Naive thymus-derived CD8-positive, alpha-beta T cell (primary cell): Measurements from ENCODE around the gene B4GALT5. TPM values are rescaled to one million over a fixed set of nuclear protein-coding genes. Genes with fewer than 3 reads are reported as not detected.
"Not testable (repeated sequence)": the region's sequence is repeated elsewhere in the genome, so short reads cannot be mapped to it uniquely, and the experiment has no call there.

Experiments
- ATAC-seq, 2 donors: fragments of 150-1000 bp; cut with Tn5 transposase in 1 of 2; sonication (Bioruptor Pico), chemical (Tn5 transposase) in 1 of 2; 1 replicate in 1 of 2; 2 replicates in 1 of 2; pipeline ENCODE4 v1.10.0; 2021; ENCODE audit warnings: mild to moderate bottlenecking in 2 of 2, moderate library complexity in 2 of 2
- POLR2A ChIA-PET: fragments of 350-600 bp; sonication (Branson Sonifier 250); formaldehyde crosslinking; loops from one replicate; lab custom pipeline; 2021; ENCODE audit warnings: antibody characterized with exemption; lab: Charles Lee
- DNase-seq, 10 donors: peaks; one replicate each; pipeline versions ENCODE4 v3.0.0 to v3.0.0-alpha.2; 2020 to 2022
- H3K27ac Mint-ChIP-seq, 10 donors: one replicate each; pipeline ENCODE4 v1.8.0; 2020 to 2022; ENCODE audit warnings: mild to moderate bottlenecking in 10 of 10, mixed read lengths in 10 of 10, moderate library complexity in 4 of 10, inconsistent platforms in 1 of 10
- H3K27me3 Mint-ChIP-seq, 5 donors: one replicate each; pipeline ENCODE4 v1.8.0; 2021 to 2022; ENCODE audit warnings: mixed read lengths in 5 of 5
- H3K36me3 Mint-ChIP-seq, 3 donors: one replicate each; pipeline ENCODE4 v1.8.0; 2020 to 2022; ENCODE audit warnings: mixed read lengths in 3 of 3, mild to moderate bottlenecking in 2 of 3, inconsistent platforms in 1 of 3
- H3K4me1 Mint-ChIP-seq, 4 donors: one replicate each; pipeline ENCODE4 v1.8.0; 2021 to 2022; ENCODE audit warnings: mixed read lengths in 4 of 4
- H3K4me3 Mint-ChIP-seq, 10 donors: one replicate each; pipeline ENCODE4 v1.8.0; 2020 to 2022; ENCODE audit warnings: mild to moderate bottlenecking in 10 of 10, mixed read lengths in 10 of 10, moderate library complexity in 6 of 10, inconsistent platforms in 1 of 10
- H3K9me3 Mint-ChIP-seq, 9 donors: one replicate each; pipeline ENCODE4 v1.8.0; 2020 to 2022; ENCODE audit warnings: mixed read lengths in 9 of 9, mild to moderate bottlenecking in 3 of 9, inconsistent platforms in 1 of 9, moderate library complexity in 1 of 9
- polyA plus RNA-seq, 3 donors: library from polyadenylated mRNA; unstranded; fragments of 300-500 nt; fragmentation: Illumina TruSeq; gene quantifications; one replicate each; pipeline ENCODE4 v1.2.3, GENCODE V29; 2021
- total RNA-seq, 8 experiments: library from RNA in 2 of 8; stranded (reverse) in 2 of 8; gene quantifications; one replicate each; pipeline ENCODE4 v1.2.3 and lab custom pipeline; 2021 to 2026

Gene B4GALT5
- total and polyA plus RNA-seq, 5 experiments from 2014 or later = 0.34 to 6.8 (median 1.4) TPM

DNA sequence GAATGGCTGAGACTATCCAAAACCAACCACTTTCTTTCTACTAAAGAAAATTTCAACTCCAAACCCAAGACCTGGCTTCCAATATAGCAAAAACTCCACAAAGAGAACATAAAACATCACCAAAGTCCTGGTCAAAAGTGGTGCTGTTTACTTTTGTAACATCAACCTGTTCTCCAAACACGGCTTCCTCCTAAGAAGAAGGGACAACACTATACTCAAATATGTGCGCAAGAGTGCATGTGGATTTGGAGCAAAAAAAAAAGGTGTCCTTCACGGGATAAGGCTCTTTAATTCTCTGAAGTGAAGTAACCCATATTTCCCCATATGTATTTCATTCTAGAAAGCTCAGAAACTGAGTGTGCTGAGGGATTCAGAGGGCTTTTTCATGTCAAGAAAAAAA is 6.6 kb downstream of the B4GALT5 start:
- Mint-ChIP-seq H3K36me3 (peaks cover 0 to under 1% (median 0%) of the 10 kb centered on the region in 3 donors), H3K4me3 (no peak overlapping the region), H3K27me3 (no peaks in the 10 kb centered on the region), H3K4me1 (peaks cover 18 to 79% (median 52%) of the 10 kb centered on the region in 4 donors), H3K27ac (peak overlapping the region in 5 of 10 donors; percentile 6 to 89 (median 65)), H3K9me3 (no peaks in the 10 kb centered on the region)
- DNase-seq (no peak), ATAC-seq (no peak)
- POLR2A ChIA-PET = no interaction called here

GRCh38 chr20:49706630-49707091 is 7.0 kb downstream of the B4GALT5 start:
- no peaks in the 10 kb centered on the region for H3K9me3 Mint-ChIP-seq
- H3K36me3 Mint-ChIP-seq = peaks cover 0 to 2% (median 0%) of the 10 kb centered on the region in 3 donors
- no peak for ATAC-seq
- peak overlapping the region in 1 of 10 donors; percentile 12 for H3K4me3 Mint-ChIP-seq
- H3K27ac Mint-ChIP-seq = peak overlapping the region in 9 of 10 donors; percentile 0 to 89 (median 28)
- peaks cover 16 to 79% (median 49%) of the 10 kb centered on the region in 4 donors for H3K4me1 Mint-ChIP-seq
- POLR2A ChIA-PET = no interaction called here
- no peaks in the 10 kb centered on the region for H3K27me3 Mint-ChIP-seq
- DNase-seq = no peak

DNA sequence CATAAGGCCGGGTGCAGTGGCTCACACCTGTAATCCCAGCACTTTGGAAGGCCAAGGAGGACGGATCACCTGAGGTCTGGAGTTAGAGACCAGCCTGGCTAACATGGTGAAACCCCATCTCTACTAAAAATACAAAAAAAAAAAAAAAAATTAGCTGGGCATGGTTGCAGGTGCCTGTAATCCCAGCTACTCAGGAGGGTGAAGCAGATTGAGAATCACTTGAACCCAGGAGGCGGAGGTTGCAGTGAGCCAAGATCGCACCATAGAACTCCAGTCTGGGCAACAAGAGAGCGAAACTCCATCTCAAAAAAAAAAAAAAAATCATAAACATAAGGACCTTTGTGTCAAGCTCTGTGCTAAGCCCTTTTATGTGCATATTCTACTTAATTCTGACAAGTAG is 7.8 kb downstream of the B4GALT5 start:
- POLR2A ChIA-PET = not testable (repeated sequence)

GRCh38 chr20:49705358-49705757 is 8.3 kb downstream of the B4GALT5 start:
- H3K27ac Mint-ChIP-seq = peak overlapping the region in 4 of 10 donors; percentile 1 to 89 (median 50)
- H3K36me3 Mint-ChIP-seq = peaks cover 0 to 2% (median 0%) of the 10 kb centered on the region in 3 donors
- no peaks in the 10 kb centered on the region for H3K27me3 Mint-ChIP-seq
- ATAC-seq (no peak), DNase-seq (no peak)
- no peaks in the 10 kb centered on the region for H3K9me3 Mint-ChIP-seq
- POLR2A ChIA-PET = no interaction called here
- peak overlapping the region in 4 of 10 donors; percentile 18 to 66 (median 44) for H3K4me3 Mint-ChIP-seq
- peaks cover 10 to 79% (median 43%) of the 10 kb centered on the region in 4 donors for H3K4me1 Mint-ChIP-seq

More for the DNA sequence above, 7.8 kb downstream of the B4GALT5 start:
- H3K9me3 Mint-ChIP-seq, ATAC-seq, H3K4me3 Mint-ChIP-seq, H3K27me3 Mint-ChIP-seq, H3K36me3 Mint-ChIP-seq, DNase-seq: not testable (repeated sequence)
- Mint-ChIP-seq H3K4me1 (peaks cover 11 to 79% (median 45%) of the 10 kb centered on the region in 4 donors), H3K27ac (peak overlapping the region in 4 of 10 donors; percentile 1 to 89 (median 72))

- peak overlapping the region in 3 of 10 donors; percentile 29 to 89 (median 75) for H3K27ac Mint-ChIP-seq
- peaks cover 11 to 76% (median 43%) of the 10 kb centered on the region in 4 donors for H3K4me1 Mint-ChIP-seq
- H3K27me3 Mint-ChIP-seq = no peaks in the 10 kb centered on the region
- no peak for ATAC-seq
- POLR2A ChIA-PET = no interaction called here
- peaks cover 0 to 2% (median 0%) of the 10 kb centered on the region in 3 donors for H3K36me3 Mint-ChIP-seq
- no peak for DNase-seq
- H3K9me3 Mint-ChIP-seq = no peaks in the 10 kb centered on the region
- peak overlapping the region in 4 of 10 donors; percentile 18 to 80 (median 42) for H3K4me3 Mint-ChIP-seq
Measured at GRCh38 chr20:49704932-49705336, 8.7 kb downstream of the B4GALT5 start.

DNA sequence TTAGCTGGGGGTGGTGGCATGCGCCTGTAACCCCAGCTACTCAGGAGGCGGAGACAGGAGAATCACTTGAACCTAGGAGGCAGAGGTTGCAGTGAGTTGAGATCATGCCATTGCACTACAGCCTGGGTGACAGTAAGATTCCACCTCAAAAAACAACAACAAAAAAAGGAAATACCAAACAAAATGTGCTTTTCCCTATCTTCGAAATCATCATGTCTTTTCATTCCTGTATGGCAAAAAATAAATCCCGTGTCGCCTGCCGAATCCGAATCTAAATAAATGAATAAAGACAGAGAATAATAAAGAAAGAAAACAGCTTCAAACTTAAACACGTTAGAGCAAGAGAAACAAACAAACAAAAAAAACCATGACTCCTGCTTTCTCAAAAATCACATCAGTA is 11.8 kb downstream of the B4GALT5 start:
- Mint-ChIP-seq H3K4me3 (no peak overlapping the region), H3K27ac (no peak overlapping the region), H3K27me3 (no peaks in the 10 kb centered on the region), H3K9me3 (no peaks in the 10 kb centered on the region), H3K36me3 (peaks cover 0 to 3% (median 0%) of the 10 kb centered on the region in 3 donors), H3K4me1 (peaks cover 19 to 77% (median 54%) of the 10 kb centered on the region in 4 donors)
- DNase-seq = no peak
- no peak for ATAC-seq
- POLR2A ChIA-PET = no interaction called here

DNA sequence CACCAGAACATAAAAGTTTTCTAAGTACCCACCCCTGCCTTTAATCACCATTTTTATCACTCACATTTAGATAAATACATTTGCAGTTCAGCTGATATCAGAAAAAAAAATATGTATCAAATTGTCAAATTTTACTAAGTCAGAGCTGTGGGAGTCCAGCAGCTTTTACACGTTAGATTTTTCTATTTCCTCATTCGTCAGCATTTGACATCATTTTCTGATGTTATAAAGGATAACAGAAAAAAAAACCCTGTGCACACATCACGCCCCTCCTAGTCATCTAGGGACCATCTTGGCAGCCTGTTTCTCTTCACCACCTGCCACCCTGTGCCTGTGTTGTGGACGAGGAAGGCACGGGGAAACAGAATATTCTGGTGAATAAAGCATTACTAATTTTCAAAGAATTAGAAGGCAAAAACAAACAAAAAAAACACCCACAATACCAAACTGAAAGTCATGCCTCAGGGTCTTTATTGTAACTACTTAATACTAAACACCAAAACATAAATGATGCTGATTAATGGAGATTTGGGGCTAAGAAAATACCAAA is 12.4 kb downstream of the B4GALT5 start:
- Mint-ChIP-seq H3K9me3 (no peaks in the 10 kb centered on the region), H3K36me3 (peaks cover 0 to 3% (median 0%) of the 10 kb centered on the region in 3 donors), H3K27ac (peak overlapping the region in 3 of 10 donors; percentile 17 to 76 (median 25)), H3K4me3 (peak overlapping the region in 1 of 10 donors; percentile 5), H3K4me1 (peaks cover 19 to 75% (median 50%) of the 10 kb centered on the region in 4 donors), H3K27me3 (no peaks in the 10 kb centered on the region)
- DNase-seq (no peak), ATAC-seq (no peak)
- POLR2A ChIA-PET = interaction anchor here (1.0 kb wide), 1 partner anchor 8 kb away, joined by 4 read pairs; no protein-coding TSS in a partner anchor

- H3K36me3 Mint-ChIP-seq = peaks cover 0 to 3% (median 0%) of the 10 kb centered on the region in 3 donors
- POLR2A ChIA-PET = interaction anchor here (1.0 kb wide), 1 partner anchor 9 kb away, joined by 4 read pairs; no protein-coding TSS in a partner anchor
Measured at GRCh38 chr20:49700411-49701185, 13.1 kb downstream of the B4GALT5 start.

GRCh38 chr20:49699200-49699992 is 14.3 kb downstream of the B4GALT5 start:
- Mint-ChIP-seq H3K27me3 (no peaks in the 10 kb centered on the region), H3K4me1 (peaks cover 18 to 76% (median 45%) of the 10 kb centered on the region in 4 donors), H3K27ac (peak overlapping the region in 3 of 10 donors; percentile 4 to 65 (median 38)), H3K4me3 (peak overlapping the region in 3 of 10 donors; percentile 5 to 50 (median 30)), H3K9me3 (no peaks in the 10 kb centered on the region), H3K36me3 (peaks cover 0 to 3% (median 0%) of the 10 kb centered on the region in 3 donors)
- ATAC-seq = peak in 1 of 2 donors; percentile 42
- DNase-seq = no peak
- POLR2A ChIA-PET = no interaction called here

More at GRCh38 chr20:49700411-49701185, 13.1 kb downstream of the B4GALT5 start:
- DNase-seq (no peak), ATAC-seq (no peak)
- Mint-ChIP-seq H3K4me1 (peaks cover 18 to 76% (median 47%) of the 10 kb centered on the region in 4 donors), H3K27ac (peak overlapping the region in 3 of 10 donors; percentile 17 to 76 (median 25)), H3K4me3 (peak overlapping the region in 1 of 10 donors; percentile 14), H3K9me3 (no peaks in the 10 kb centered on the region), H3K27me3 (no peaks in the 10 kb centered on the region)

GRCh38 chr20:49698477-49698876 is 15.2 kb downstream of the B4GALT5 start:
- DNase-seq = no peak
- Mint-ChIP-seq H3K9me3 (no peaks in the 10 kb centered on the region), H3K36me3 (peaks cover 0 to 3% (median 0%) of the 10 kb centered on the region in 3 donors), H3K4me3 (peak overlapping the region in 1 of 10 donors; percentile 40), H3K27ac (peak overlapping the region in 2 of 10 donors; percentile 28 to 38), H3K4me1 (peaks cover 18 to 78% (median 44%) of the 10 kb centered on the region in 4 donors), H3K27me3 (no peaks in the 10 kb centered on the region)
- POLR2A ChIA-PET = no interaction called here
- ATAC-seq = no peak

DNA sequence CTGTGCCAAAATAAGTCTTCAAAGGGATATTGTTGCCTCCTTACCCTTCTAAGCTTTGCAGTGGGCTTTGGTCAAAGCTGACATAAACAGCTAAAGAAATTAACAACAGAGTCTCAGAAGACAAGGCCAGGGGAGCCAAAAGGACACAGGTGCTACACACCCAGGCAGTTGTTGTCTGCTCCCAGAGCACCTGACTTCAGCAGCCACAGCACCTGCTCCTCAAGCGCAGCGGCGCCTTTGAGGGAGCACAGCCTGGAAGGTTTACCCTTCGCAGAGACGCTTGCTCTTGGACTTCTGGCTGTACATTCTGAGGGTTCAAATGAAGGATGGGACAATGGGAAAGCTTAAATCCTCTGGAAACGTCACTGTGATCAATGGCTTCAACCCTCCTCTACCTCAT is 16.6 kb downstream of the B4GALT5 start:
- DNase-seq = no peak
- Mint-ChIP-seq H3K4me1 (peaks cover 17 to 76% (median 42%) of the 10 kb centered on the region in 4 donors), H3K27ac (no peak overlapping the region), H3K4me3 (no peak overlapping the region), H3K27me3 (no peaks in the 10 kb centered on the region), H3K9me3 (no peaks in the 10 kb centered on the region), H3K36me3 (peaks cover 0 to 3% (median 0%) of the 10 kb centered on the region in 3 donors)
- POLR2A ChIA-PET = no interaction called here
- no peak for ATAC-seq

DNA sequence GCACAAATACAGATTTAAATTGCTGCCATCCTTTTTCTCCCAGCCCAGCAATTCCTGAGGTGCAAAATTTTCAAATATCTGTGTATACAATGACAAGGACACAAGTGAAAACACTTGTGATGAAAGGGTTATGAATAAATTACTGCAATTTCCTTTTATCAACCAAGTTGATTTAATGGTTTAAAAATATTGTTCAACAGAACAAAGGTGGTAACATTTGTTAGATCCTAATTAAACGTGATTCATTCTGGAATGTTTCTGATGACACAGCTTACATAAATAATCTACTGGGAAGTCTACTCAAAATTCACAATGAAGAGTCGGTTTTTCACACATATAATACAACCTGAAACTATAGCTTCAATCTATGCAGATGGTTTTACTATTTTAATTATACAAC is 17.1 kb downstream of the B4GALT5 start:
- no peak overlapping the region for H3K4me3 Mint-ChIP-seq
- peaks cover 15 to 74% (median 40%) of the 10 kb centered on the region in 4 donors for H3K4me1 Mint-ChIP-seq
- ATAC-seq = no peak
- POLR2A ChIA-PET = no interaction called here
- DNase-seq = no peak
- no peaks in the 10 kb centered on the region for H3K9me3 Mint-ChIP-seq
- peaks cover 0 to 2% (median 0%) of the 10 kb centered on the region in 3 donors for H3K36me3 Mint-ChIP-seq
- H3K27me3 Mint-ChIP-seq = no peaks in the 10 kb centered on the region
- H3K27ac Mint-ChIP-seq = no peak overlapping the region
